ENCODE results near the gene BICC1. TPM values are rescaled to one million over a fixed set of nuclear protein-coding genes. Genes with fewer than 3 reads are reported as not detected.

Gene BICC1
- total and polyA plus RNA-seq, 2 donors (not counting 1 experiment from before 2014, with no cell fraction given) = not detected

DNA sequence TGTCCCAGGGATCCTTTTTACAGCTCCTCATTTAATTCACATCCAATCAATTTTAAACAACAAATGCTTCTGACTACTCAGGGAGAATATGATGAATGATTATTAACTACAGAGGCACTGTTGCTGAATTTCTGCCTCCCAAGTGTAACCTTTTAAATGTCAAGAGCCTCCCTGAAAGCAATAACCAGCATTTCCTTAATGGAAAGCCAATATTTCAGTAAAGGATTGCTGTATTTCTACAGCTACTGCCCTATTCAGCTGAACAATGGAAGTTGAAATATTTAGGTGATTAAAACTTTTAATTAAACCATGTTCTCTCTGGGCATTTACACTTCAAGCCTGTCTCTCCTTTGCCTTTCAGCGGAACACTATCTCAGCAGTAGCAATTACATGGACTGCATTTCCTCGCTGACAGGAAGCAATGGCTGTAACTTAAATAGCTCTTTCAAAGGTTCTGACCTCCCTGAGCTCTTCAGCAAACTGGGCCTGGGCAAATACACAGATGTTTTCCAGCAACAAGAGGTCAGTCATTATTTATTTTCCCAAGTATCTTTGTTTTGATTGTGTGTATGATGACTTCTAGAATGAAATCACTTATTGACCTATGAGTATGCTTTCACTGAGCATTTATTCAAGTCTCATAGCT lies 304.7 kb downstream of the BICC1 start:
- H3K36me3 ChIP-seq (replicated peaks in 1 of 2; ENCODE audit: control extremely low read depth in 1 of 2, control insufficient read depth in 1 of 2, extremely low read depth in 1 of 2, insufficient read depth in 2 of 2, low read length in 1 of 2) = no peaks in the 10 kb centered on the region
- Mint-ChIP-seq H3K9me3 (ENCODE audit: insufficient read depth) (no peaks in the 10 kb centered on the region), H3K4me1 (no peaks in the 10 kb centered on the region), H3K27ac (no peak overlapping the region), H3K27me3 (no peaks in the 10 kb centered on the region), H3K4me3 (no peak overlapping the region)
- intact Hi-C loops (cut with micrococcal nuclease) = no loop called here
- WGBS (ENCODE audit: insufficient coverage) = 100% methylated on average over 2 of the region's 2 CpGs
- no peak overlapping the region for H3K27ac ChIP-seq (ENCODE audit: low read length in 2 of 2)
- no peaks in the 10 kb centered on the region for H3K27me3 ChIP-seq (replicated peaks in 1 of 4; ENCODE audit: control extremely low read depth in 1 of 4, control insufficient read depth in 3 of 4, insufficient read depth in 4 of 4, low read length in 3 of 4)
- no peaks in the 10 kb centered on the region for H3K9me3 ChIP-seq (ENCODE audit: control extremely low read depth in 1 of 3, control insufficient read depth in 2 of 3, insufficient read depth in 1 of 3, low read length in 2 of 3)
- no peak overlapping the region for H3K4me2 ChIP-seq (replicated peaks; ENCODE audit: low read depth, low read length, poor library complexity, severe bottlenecking)
- DNase-seq (no peak), ATAC-seq (ENCODE audit: low read depth) (no peak)
- no peak overlapping the region for H2AFZ ChIP-seq (ENCODE audit: insufficient read depth, low read depth, low read length, poor library complexity, severe bottlenecking)
- H3K79me2 ChIP-seq (ENCODE audit: control insufficient read depth, insufficient read depth, low read length) = no peaks in the 10 kb centered on the region
- no peaks in the 10 kb centered on the region for H3K4me1 ChIP-seq (ENCODE audit: control insufficient read depth in 2 of 2, insufficient read depth in 2 of 2, low read length in 2 of 2)
- H3K4me3 ChIP-seq (ENCODE audit: control extremely low read depth in 1 of 5, extremely low read depth in 1 of 5, insufficient read depth in 1 of 5, low read depth in 2 of 5, low read length in 4 of 5) = no peak overlapping the region
- CTCF ChIA-PET = no interaction called here
- no peaks in the 10 kb centered on the region for H4K20me1 ChIP-seq (ENCODE audit: control insufficient read depth, insufficient read depth, low read length, poor library complexity, severe bottlenecking)
- TF ChIP-seq, protein P1, sequence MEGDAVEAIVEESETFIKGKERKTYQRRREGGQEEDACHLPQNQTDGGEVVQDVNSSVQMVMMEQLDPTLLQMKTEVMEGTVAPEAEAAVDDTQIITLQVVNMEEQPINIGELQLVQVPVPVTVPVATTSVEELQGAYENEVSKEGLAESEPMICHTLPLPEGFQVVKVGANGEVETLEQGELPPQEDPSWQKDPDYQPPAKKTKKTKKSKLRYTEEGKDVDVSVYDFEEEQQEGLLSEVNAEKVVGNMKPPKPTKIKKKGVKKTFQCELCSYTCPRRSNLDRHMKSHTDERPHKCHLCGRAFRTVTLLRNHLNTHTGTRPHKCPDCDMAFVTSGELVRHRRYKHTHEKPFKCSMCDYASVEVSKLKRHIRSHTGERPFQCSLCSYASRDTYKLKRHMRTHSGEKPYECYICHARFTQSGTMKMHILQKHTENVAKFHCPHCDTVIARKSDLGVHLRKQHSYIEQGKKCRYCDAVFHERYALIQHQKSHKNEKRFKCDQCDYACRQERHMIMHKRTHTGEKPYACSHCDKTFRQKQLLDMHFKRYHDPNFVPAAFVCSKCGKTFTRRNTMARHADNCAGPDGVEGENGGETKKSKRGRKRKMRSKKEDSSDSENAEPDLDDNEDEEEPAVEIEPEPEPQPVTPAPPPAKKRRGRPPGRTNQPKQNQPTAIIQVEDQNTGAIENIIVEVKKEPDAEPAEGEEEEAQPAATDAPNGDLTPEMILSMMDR (IDR thresholded peaks at IDR 0.05) = no peak
- TF ChIP-seq EZH2 (IDR thresholded peaks at IDR 0.05; ENCODE audit: borderline replicate concordance, insufficient read depth, low read depth, low read length, poor library complexity, severe bottlenecking) = no peak
- POLR2A ChIA-PET = no interaction called here
- H3K9ac ChIP-seq (ENCODE audit: low read length) = no peak overlapping the region

DNA sequence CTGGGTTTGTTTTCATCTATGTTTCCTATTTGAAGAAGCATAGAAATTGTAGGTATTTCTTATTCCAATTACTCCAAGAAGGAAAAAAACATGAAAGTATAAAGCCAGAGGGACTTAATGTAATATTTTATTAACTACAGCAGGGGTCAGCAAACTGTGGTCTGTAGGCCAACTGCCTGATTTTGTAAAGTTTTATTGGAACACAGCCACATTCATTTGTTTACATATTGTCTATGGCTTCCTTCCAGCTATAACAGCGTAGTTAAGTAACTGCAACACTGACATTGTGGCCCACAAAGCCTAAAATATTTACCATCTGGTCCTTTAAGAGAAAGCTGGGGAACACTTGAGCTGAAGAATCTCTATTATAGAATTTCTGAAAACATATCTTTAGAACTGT lies 306.2 kb downstream of the BICC1 start:
- H3K27me3 Mint-ChIP-seq = no peaks in the 10 kb centered on the region
- intact Hi-C loops (cut with micrococcal nuclease) = no loop called here
- DNase-seq = no peak

More for the DNA sequence above, 306.2 kb downstream of the BICC1 start:
- Histone ChIP-seq H3K36me3 (replicated peaks in 1 of 2; ENCODE audit: control extremely low read depth in 1 of 2, control insufficient read depth in 1 of 2, extremely low read depth in 1 of 2, insufficient read depth in 2 of 2, low read length in 1 of 2) (no peaks in the 10 kb centered on the region), H3K79me2 (ENCODE audit: control insufficient read depth, insufficient read depth, low read length) (no peaks in the 10 kb centered on the region), H3K9me3 (ENCODE audit: control extremely low read depth in 1 of 3, control insufficient read depth in 2 of 3, insufficient read depth in 1 of 3, low read length in 2 of 3) (no peaks in the 10 kb centered on the region), H4K20me1 (ENCODE audit: control insufficient read depth, insufficient read depth, low read length, poor library complexity, severe bottlenecking) (no peaks in the 10 kb centered on the region), H3K4me2 (replicated peaks; ENCODE audit: low read depth, low read length, poor library complexity, severe bottlenecking) (no peak overlapping the region), H3K4me3 (ENCODE audit: control extremely low read depth in 1 of 5, extremely low read depth in 1 of 5, insufficient read depth in 1 of 5, low read depth in 2 of 5, low read length in 4 of 5) (no peak overlapping the region), H3K9ac (ENCODE audit: low read length) (no peak overlapping the region), H2AFZ (ENCODE audit: insufficient read depth, low read depth, low read length, poor library complexity, severe bottlenecking) (no peak overlapping the region), H3K4me1 (ENCODE audit: control insufficient read depth in 2 of 2, insufficient read depth in 2 of 2, low read length in 2 of 2) (no peaks in the 10 kb centered on the region), H3K27ac (ENCODE audit: low read length in 2 of 2) (no peak overlapping the region), H3K27me3 (replicated peaks in 1 of 4; ENCODE audit: control extremely low read depth in 1 of 4, control insufficient read depth in 3 of 4, insufficient read depth in 4 of 4, low read length in 3 of 4) (no peaks in the 10 kb centered on the region)
- Mint-ChIP-seq H3K4me3 (no peak overlapping the region), H3K9me3 (ENCODE audit: insufficient read depth) (no peaks in the 10 kb centered on the region), H3K4me1 (no peaks in the 10 kb centered on the region), H3K27ac (no peak overlapping the region)
- no CpG with 5 or more reads among the region's 1 CpG for WGBS (ENCODE audit: insufficient coverage)
- CTCF ChIA-PET = no interaction called here
- no peak for TF ChIP-seq EZH2 (IDR thresholded peaks at IDR 0.05; ENCODE audit: borderline replicate concordance, insufficient read depth, low read depth, low read length, poor library complexity, severe bottlenecking)
- TF ChIP-seq, protein P1 (IDR thresholded peaks at IDR 0.05) = no peak
- no peak for ATAC-seq (ENCODE audit: low read depth)
- POLR2A ChIA-PET = no interaction called here

Measured in B cell (primary cell).